Measurements from ENCODE around the gene URGCP. TPM values are rescaled to one million over a fixed set of nuclear protein-coding genes. Genes with fewer than 3 reads are reported as not detected.

URGCP gene
- total and polyA plus RNA-seq, 2 of the 4 experiments (the other 2 are of a cell fraction): 22.0 to 25.5 TPM

DNA sequence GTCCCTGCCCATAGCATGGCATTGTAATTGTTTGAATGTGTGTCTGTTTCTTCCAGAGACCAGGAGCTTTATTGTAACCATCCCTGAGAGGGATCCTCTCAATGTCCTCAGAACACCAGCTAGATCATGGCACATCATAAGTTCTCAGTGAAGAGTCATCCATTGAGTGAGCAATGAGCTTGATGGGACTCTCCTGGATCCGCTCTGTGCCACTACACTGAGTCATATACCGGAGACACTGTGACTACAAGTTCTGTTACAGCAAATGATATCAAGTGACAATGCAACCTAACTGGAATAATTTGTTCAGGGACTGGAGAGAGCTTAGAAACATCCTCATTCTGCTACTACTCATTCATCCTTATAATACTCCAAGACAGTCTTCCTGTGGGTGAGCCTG, 62.1 kb downstream of the URGCP start:
- CTCF ChIA-PET: no interaction called here
- Histone ChIP-seq H3K4me3 (ENCODE audit: insufficient read depth, low read depth, low read length) (no peak overlapping the region), H3K18ac (ENCODE audit: low read depth, low read length) (no peak overlapping the region), H2BK120ac (ENCODE audit: low read depth, low read length) (no peak overlapping the region), H3K4me2 (ENCODE audit: low read depth, low read length) (no peak overlapping the region), H2BK15ac (ENCODE audit: low read depth, low read length) (no peak overlapping the region), H3K14ac (replicated peaks; ENCODE audit: low read depth, low read length) (no peak overlapping the region), H3K27ac (ENCODE audit: insufficient read depth, low read length) (no peak overlapping the region), H3K4me1 (ENCODE audit: control insufficient read depth, insufficient read depth, low read length) (no peaks in the 10 kb centered on the region), H2AFZ (replicated peaks; ENCODE audit: low read length, poor library complexity) (no peak overlapping the region), H4K20me1 (ENCODE audit: insufficient read depth, low read length) (no peaks in the 10 kb centered on the region), H3K9ac (ENCODE audit: low read depth, low read length) (no peak overlapping the region), H4K5ac (ENCODE audit: low read depth, low read length) (no peak overlapping the region), H3K36me3 (ENCODE audit: control insufficient read depth, insufficient read depth, low read length) (no peaks in the 10 kb centered on the region), H4K91ac (ENCODE audit: insufficient read depth, low read depth, low read length) (no peak overlapping the region), H3K9me3 (ENCODE audit: control insufficient read depth, insufficient read depth, low read length) (no peaks in the 10 kb centered on the region), H3K56ac (ENCODE audit: extremely low read depth, insufficient read depth, low read length) (no peak overlapping the region), H2BK20ac (ENCODE audit: low read depth, low read length) (no peak overlapping the region), H2AK5ac (ENCODE audit: low read depth, low read length) (no peak overlapping the region), H3K23ac (ENCODE audit: low read depth, low read length) (no peak overlapping the region), H3K27me3 (ENCODE audit: control insufficient read depth, insufficient read depth, low read length) (no peaks in the 10 kb centered on the region), H4K8ac (ENCODE audit: low read depth in 2 of 2, low read length in 2 of 2) (no peak overlapping the region), H2AK9ac (replicated peaks; ENCODE audit: low read depth, low read length, poor library complexity) (no peak overlapping the region), H3K9me1 (ENCODE audit: insufficient read depth, low read length) (no peaks in the 10 kb centered on the region), H3K4ac (ENCODE audit: low read depth, low read length) (no peak overlapping the region), H2BK5ac (ENCODE audit: low read depth, low read length, poor library complexity, severe bottlenecking) (no peak overlapping the region), H3K79me1 (ENCODE audit: low read depth in 1 of 2, low read length in 2 of 2) (no peaks in the 10 kb centered on the region)
- BruUV-seq (replicated peaks): no TSS peak
- WGBS, 2 experiments (ENCODE audit: extremely low coverage in 2 of 2, insufficient read length in 1 of 2): 25% methylated on average over 2 of the region's 2 CpGs; no CpG with 5 or more reads in 1 of the 2 experiments
- DNase-seq (no peak), ATAC-seq (ENCODE audit: low read depth) (no peak)
- TF ChIP-seq CTCF (conservative IDR thresholded peaks at IDR 0.05; ENCODE audit: low read depth, low read length): no peak
- no peak for TF ChIP-seq RCOR1 (IDR thresholded peaks at IDR 0.05; ENCODE audit: insufficient replicate concordance, low read length)
- TF ChIP-seq MXI1 (IDR thresholded peaks at IDR 0.05; ENCODE audit: borderline replicate concordance, low read depth, low read length): no peak
- TF ChIP-seq CEBPB (IDR thresholded peaks at IDR 0.05; ENCODE audit: low read depth, low read length): no peak
- no peak for TF ChIP-seq USF2 (IDR thresholded peaks at IDR 0.05; ENCODE audit: low read depth, low read length)
- TF ChIP-seq CHD1 (IDR thresholded peaks at IDR 0.05; ENCODE audit: low read depth, low read length): no peak
- no peak for TF ChIP-seq FOS (IDR thresholded peaks at IDR 0.05; ENCODE audit: low read depth, low read length)
- no peak for TF ChIP-seq NFE2L2 (IDR thresholded peaks at IDR 0.05; ENCODE audit: low read depth, low read length)
- TF ChIP-seq, protein P1, sequence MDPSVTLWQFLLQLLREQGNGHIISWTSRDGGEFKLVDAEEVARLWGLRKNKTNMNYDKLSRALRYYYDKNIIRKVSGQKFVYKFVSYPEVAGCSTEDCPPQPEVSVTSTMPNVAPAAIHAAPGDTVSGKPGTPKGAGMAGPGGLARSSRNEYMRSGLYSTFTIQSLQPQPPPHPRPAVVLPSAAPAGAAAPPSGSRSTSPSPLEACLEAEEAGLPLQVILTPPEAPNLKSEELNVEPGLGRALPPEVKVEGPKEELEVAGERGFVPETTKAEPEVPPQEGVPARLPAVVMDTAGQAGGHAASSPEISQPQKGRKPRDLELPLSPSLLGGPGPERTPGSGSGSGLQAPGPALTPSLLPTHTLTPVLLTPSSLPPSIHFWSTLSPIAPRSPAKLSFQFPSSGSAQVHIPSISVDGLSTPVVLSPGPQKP (IDR thresholded peaks at IDR 0.05; ENCODE audit: borderline replicate concordance, low read depth, low read length): no peak
- TF ChIP-seq SMC3 (IDR thresholded peaks at IDR 0.05; ENCODE audit: low read depth, low read length): no peak
- no peak for TF ChIP-seq POLR2A (IDR thresholded peaks at IDR 0.05; ENCODE audit: low read depth, low read length)
- TF ChIP-seq RFX5 (IDR thresholded peaks at IDR 0.05; ENCODE audit: low read depth, low read length): no peak
- TF ChIP-seq MAZ (IDR thresholded peaks at IDR 0.05; ENCODE audit: borderline replicate concordance, low read depth, low read length): no peak
- TF ChIP-seq RAD21 (IDR thresholded peaks at IDR 0.05; ENCODE audit: low read length): no peak
- POLR2A ChIA-PET (ENCODE audit: unreplicated experiment): interaction anchor here (0.5 kb wide), 1 partner anchor 144 kb away, joined by 3 read pairs; no protein-coding TSS in a partner anchor
- intact Hi-C loops (cut with micrococcal nuclease): no loop called here
- dilution Hi-C loops (cut with HindIII; ENCODE audit: low sequenced_read_pairs, unreplicated experiment): no loop called here
- in situ Hi-C loops (cut with MboI; ENCODE audit: low sequenced_read_pairs): loop anchor here (25.0 kb wide), 1 partner anchor 907 kb away; the partner anchor contains the start of genes MRPL32 and PSMA2
